RPMI8226 (cell line): ENCODE results near the gene TMEM131.

Experiments
- DNase-seq: peaks from one replicate; pipeline ENCODE4 v3.0.0-alpha.2; 2015

The TMEM131 gene

GRCh38 chr2:97735161-97735561 lies 260.6 kb downstream of the TMEM131 start:
- DNase-seq = no peak

- no peak for DNase-seq
Observed at GRCh38 chr2:97734061-97735051, 261.4 kb downstream of the TMEM131 start.

- DNase-seq = no peak
Observed at GRCh38 chr2:97733341-97734035, 262.3 kb downstream of the TMEM131 start.

- DNase-seq = no peak
Observed at GRCh38 chr2:97732436-97733340, 263.1 kb downstream of the TMEM131 start.

- DNase-seq = no peak
Observed at GRCh38 chr2:97731274-97732020, 264.3 kb downstream of the TMEM131 start.

- DNase-seq = no peak
Observed at GRCh38 chr2:97730245-97730644, 265.5 kb downstream of the TMEM131 start.

GRCh38 chr2:97728091-97728731 lies 267.5 kb downstream of the TMEM131 start:
- peak; percentile 50 for DNase-seq

- no peak for DNase-seq
Observed at GRCh38 chr2:97727296-97727695, 268.5 kb downstream of the TMEM131 start.

GRCh38 chr2:97726261-97727064 lies 269.3 kb downstream of the TMEM131 start:
- DNase-seq = no peak

- DNase-seq = no peak
Observed at GRCh38 chr2:97724946-97725688, 270.6 kb downstream of the TMEM131 start.

GRCh38 chr2:97724501-97724900 lies 271.2 kb downstream of the TMEM131 start:
- DNase-seq = no peak

- DNase-seq = no peak
Observed at GRCh38 chr2:97724073-97724410, 271.7 kb downstream of the TMEM131 start.

GRCh38 chr2:97723156-97724072 lies 272.3 kb downstream of the TMEM131 start:
- DNase-seq = no peak

- DNase-seq = no peak
Observed at GRCh38 chr2:97722227-97722626, 273.5 kb downstream of the TMEM131 start.

GRCh38 chr2:97720746-97721145 lies 275.0 kb downstream of the TMEM131 start:
- no peak for DNase-seq

GRCh38 chr2:97719362-97720155 lies 276.2 kb downstream of the TMEM131 start:
- DNase-seq = no peak

- DNase-seq = no peak
Observed at GRCh38 chr2:97718942-97719341, 276.8 kb downstream of the TMEM131 start.
